Dedifferentiated amniotic fluid mesenchymal stem cell (primary cell): Measurements from ENCODE around the gene MEF2C.

ENCODE experiments used
- DNase-seq: peaks from one replicate; pipeline ENCODE4 v3.0.0-alpha.2; 2016; ENCODE audit errors: extremely low spot score

The MEF2C gene

DNA sequence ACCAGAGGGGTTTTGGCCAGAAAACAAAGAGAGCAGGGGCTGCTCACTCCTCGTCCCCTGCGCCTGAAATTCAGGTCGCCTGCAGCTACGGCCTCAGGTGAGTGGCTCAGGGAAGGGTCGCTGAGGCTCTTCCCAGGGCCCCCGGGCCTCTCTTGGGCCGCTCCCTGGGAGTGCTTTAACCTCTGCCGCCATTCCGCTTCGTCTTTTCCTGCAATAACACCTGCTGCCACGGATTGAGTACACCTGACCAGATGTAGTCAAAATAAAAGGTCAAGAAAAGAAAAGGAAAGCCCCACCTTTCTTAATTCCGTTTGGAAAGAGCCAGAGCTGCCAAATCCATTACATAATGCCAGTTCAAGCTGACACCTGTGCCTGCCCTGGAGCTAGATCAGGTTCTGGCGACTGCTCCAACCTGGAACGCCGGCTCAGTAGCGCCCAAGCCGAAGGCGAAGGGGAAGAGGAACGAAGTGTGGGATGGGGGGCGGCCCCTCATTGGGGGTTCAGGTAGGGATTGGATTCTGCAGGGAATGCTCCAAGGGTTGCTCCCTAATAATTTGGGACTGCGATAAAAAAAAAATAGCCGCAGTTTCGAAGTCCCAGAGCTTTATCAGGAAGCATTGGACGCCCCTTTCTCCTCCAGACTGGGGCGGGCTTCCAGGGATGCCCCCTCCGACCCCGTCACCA, 193.9 kb downstream of the MEF2C start:
- DNase-seq: no peak

DNA sequence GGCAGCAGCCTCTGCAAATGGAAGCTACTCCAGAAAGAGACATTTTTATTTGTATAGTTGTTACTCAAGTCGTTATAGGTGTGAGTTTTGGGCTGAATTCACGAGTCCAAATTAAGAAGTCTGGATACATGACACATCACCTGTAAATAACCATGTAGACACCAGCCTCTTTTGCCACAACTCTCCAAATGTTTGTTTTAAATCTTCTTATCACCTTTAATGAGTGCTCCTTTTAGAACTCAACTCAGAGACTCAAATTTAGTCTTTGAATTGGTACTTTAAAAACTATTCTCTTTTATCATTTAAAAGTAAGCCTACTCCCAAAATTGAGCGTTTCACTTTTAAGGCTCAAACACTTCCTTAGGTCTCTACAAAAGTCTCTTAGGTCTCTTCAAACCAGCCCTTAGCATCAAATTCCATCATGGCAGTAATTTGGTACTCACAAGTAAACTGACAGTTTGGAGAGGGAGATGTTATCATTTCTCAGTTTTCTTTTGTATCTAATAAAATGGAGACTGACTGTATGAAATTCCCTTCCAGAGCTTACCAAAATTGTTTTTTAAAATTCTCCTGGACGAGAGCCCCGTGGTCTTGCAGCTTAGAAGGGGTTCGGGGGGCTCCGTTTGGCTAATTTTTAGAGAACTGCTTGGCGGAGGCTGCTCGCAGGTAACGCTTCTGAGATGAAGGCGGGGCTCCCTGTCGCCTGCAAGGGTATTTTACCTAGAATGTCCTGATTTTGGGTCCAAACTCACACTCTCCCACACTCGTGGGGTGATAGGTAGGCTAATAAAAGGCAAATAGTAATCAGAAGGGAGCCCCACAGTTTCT, 194.6 kb downstream of the MEF2C start:
- DNase-seq: no peak

DNA sequence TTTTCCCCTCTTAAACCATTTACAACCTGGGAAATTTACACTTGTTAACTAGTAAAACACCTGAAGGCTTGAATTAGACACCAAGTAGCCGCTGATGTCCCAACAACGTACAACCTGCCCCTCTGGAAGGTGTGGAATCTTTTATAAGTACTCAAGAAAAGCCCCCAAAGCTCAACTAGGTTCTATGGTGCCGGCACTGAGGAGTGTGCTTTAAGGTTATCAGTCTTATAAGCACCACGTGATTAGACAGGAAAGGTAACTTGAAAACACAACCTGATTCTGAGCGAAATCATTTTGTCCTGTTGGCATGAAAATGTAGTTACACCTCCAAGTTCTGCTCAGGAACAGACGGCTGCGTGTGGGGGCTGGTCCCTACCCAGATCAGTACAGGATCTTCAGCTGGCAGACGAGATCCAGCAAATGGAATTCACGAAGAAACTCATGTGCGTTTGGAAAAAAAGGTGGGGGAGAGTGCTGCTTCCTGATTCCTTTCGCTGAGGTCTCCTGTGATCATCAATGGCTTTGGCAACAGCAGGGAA, 195.5 kb downstream of the MEF2C start:
- DNase-seq: no peak

DNA sequence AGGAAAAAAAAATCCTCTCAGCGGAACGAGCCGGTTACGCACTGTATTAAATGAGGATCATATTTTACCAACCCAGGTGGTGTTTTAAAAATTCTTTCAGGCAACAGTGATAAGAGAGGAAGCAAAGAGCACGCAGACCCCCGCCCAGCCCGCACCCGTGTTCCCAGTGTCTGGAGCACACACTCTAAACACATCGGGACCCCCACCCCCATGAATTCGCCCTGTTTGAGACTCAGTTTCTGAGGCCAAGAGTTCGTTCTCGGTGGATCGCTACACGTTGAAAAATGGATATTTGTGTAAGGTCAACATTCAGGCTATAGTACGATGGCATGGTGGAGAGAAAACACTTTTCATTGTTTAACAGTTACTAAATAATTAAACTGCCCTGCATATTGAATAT, 196.3 kb downstream of the MEF2C start:
- no peak for DNase-seq

DNA sequence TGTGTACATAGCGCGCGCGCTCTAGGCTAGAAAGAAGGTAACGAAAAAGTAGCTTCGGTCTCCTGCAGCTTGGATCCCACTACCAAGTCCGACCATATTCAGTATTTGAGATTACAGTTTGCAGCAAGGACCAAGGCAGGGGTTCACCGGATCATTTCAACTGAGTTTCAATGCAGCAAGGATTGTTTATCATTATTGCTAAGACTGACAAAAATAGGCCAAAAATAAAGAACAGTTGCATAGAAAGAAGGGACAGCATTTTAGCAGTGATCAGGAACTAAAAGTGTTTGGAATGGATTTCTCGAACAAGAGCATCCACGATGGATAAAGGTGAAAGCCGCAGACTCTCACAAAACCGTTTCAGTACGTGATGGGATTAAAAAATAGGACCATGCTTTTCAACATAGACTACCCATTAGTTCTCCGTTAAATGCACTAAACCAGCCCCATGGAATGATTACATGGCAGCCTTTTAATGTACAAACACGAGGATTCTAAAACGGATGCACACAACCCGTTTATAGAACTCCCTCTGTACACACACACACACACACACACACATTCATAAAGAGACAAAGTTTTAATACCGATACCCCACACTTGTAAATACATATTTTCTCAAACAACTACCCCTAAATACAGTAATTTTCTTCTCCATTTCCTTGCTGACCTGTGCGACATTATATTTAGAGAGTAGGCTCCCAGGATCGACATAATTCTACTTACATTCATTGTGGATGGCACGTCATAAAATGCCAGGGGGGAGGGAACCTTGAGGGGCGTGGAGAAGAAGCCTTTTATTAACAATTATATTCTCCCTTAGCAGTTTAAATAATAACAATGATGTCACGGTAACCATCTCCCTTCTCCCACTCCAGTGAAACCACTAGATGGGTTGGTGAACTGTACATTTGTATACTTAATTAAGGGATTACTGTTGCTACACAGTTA, 197.1 kb downstream of the MEF2C start:
- no peak for DNase-seq

DNA sequence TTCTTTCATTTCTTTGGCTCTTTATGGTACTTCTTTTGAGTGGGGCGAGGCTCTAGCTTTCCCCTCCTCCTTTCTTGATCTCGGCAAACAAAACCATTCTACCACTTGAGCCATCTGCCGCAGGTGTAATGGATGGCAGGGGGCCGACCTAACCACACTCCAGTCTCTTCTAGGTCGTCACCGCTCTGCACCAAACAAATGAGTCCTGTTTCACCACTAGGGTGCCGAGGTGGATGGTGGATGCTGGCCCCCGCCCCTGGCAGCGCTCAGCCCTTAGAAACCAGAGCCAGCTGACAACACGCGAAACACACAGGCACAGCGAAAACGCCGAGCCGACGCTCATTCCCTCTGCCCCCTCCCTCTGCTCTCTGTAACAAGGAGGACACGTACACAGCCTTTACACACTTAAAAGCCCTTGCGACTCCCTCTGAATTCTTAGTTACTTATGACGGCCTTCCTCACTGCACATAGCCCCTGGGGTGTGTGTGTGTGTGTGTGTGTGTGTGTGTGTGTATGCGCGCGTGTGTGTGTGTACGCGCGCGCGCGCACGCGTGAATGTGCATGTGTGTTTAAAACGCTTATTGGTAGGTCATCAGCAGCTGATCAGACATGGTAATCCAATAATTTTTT, 199.4 kb downstream of the MEF2C start:
- DNase-seq: no peak

DNA sequence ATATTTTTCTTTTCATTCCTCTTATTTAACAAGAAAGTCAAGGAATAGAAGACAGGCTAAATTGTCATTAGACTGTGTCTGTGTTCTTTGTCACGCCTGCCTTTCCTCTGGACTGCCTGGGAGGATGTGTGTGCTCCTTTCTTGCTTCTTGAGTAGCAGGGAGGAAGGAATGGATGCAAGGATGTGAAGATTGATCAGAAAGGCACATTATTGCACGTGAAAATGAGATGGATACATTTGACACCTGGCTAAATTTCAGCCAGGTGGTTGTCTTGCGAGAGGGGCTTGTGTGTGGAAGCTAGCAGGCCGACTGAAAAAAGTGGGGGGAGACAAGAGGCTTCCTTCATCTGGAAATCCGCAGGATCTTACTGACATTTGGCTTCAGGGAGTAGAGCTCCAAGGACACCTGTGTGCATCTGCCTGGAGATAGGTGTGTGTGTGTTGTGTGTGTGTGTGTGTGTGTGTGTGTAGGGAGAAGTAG, 200.1 kb downstream of the MEF2C start:
- no peak for DNase-seq

DNA sequence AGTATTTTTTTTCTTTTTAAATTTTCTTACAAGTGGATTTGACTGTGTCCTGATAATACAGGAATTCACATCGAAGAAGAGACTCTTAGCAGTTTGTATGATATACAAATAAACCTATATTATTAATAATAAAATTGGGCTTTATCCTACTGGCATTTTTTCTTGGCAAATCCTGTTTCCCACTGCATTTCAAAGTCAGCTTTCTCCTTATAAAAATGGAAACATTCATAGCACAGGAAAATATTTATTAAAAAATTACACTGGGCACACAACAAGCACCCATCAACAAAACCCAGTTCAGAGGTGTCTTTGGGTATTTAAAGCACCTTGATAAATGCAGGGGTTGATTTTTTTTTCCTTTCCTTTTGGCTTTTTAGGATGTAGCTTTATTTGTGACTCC, 200.9 kb downstream of the MEF2C start:
- no peak for DNase-seq

DNA sequence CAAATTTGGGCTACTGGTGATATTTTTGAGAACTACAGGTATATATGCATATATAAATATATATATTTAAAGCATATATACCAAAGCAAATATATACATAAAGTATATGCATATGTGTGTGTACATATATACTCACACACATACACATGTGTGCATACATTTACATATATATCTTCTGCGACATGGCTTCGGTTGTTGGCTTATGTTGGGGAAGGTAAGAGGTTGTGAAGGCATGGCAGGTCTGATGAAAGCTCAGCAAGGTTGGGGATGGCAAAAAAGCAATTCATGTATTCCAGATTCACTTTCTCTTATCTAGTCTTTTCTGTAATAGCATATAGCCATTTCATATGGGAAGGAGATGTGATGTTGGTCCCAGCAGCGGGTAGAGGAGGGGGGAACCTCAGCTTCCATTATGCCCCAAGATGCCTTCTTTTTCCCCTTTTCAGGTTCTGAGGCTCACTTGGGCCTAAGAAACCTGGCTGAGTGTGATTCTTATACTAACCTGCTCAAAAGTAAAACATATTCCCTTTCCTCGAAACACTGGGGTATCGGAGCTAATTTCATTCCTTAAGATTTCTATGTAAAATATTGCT, 201.7 kb downstream of the MEF2C start:
- no peak for DNase-seq

DNA sequence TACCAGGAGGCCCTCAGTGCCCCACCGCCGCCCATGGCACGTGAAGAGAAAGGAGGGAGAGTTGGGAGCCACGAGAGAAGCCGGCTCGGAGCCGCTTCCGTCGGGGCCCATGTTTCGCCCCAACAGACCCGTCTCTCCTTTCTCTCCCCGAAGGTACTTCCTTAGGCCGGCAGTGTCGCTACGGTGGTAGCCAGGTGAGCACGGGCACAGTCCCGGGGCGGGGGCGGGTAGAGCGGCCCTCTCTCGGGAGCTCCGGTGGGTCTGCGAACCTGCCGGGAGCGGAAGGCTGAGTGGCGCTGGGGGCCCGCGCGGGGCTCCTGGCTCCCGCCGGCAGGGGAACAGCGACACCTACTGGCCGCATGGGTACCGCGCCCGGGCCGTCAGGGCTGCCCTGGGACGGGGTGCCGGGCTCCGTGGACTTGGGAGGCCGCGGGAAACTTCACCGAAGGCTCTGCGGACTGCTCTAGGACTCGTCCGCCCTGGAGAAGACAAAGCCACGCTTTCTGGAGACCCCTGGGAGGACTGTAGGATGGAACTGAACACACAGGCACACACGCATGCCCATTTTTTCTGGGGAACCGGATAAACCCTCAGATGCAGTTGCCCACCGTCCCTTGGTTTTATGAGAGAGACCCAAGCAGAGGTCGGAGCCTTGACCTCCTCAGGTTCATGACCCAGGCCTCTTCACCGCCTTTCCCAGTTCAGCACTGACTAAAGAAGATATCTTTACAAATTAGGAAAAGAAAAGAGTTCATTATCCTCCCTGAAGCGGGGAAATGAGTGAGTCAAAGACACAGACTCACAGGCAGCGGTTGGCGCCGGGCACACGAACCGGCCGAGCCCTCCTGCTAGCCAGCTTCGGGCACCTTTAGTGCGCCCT, 202.5 kb downstream of the MEF2C start:
- DNase-seq: no peak

DNA sequence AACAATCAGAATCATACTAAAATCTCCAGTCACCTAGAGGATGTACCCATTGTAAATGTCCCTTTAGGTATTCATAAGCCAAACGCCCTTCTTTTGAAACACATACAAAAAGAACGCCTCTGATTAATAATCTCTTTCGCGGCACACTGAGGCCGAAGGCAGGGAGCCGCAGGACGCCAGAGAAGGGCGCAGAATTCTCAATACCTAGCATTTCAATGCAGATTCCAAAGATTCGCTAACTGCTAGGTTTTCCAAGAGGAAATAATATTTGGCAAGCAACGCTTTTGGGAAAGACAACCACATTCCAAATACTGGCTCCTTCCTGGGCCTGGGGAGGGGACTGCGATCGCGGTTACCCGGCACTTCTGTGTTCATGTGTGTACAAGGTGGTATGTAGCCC, 203.3 kb downstream of the MEF2C start:
- DNase-seq: no peak

DNA sequence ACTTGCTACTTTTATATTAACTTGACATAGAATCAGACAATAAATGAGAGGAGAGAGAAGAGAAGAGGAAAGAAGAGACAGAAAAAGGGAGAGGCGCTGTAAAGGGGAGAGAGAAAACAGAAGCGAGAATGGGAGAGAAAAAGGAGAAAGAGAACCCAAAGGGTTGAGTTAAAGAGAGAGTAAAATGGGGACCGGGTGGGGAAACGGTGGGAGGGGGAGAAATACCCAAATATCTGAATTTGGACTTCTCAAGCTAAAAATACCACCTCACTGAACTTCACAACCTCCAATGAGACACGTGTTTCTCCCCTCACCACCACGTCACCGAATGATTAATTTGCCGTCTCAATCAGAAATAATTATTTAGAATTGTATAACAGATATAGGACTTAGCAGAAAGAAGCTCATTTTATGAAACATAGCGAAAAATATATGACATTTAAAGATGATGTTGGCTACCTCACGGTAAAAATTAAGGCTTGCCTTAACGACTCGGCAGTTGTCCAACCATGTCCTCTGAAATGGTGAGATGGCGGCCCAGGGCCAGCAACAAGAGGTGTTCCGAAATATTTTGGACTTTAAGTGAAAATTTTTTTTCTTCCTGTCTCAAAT, 204.1 kb downstream of the MEF2C start:
- no peak for DNase-seq

DNA sequence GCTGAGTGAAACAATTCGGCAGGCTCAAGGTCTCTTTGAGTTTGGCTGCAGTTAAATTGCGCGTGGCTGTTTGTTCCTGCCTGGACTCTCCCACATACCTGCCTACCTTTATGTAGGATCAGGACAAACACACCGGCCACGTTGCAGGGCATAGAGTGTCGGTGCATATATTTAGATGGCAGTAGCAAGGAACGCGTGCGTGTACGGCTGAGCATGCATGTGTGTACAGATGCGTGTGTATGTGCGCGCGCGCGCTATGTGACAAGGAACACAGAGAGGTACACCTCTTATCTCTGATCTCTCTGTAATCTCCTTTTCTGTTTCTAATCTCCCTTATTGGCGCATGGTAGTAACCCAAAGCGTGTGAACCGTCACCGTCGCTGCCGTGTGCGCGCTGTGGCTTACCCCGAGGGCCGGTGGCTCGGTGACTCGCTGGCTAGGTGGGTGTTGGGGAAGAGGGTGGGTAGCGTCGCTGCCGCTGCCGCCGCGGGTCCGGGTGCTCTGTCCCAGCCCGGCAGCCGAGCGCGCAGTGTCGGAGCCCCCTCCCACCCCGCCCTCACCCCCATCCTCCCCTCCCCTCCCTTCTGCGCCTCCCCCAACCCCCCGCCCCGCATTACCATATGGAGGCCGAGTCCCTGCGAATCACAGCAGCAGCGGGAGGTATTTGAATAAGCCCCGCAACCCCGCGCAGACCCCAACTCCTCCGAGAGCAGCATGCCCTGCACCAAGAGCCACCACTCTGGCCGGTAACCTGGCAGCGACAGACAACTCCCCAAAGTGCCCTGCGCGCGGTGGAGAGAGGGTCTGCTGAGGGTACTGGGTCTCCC, 204.8 kb downstream of the MEF2C start:
- DNase-seq: no peak

DNA sequence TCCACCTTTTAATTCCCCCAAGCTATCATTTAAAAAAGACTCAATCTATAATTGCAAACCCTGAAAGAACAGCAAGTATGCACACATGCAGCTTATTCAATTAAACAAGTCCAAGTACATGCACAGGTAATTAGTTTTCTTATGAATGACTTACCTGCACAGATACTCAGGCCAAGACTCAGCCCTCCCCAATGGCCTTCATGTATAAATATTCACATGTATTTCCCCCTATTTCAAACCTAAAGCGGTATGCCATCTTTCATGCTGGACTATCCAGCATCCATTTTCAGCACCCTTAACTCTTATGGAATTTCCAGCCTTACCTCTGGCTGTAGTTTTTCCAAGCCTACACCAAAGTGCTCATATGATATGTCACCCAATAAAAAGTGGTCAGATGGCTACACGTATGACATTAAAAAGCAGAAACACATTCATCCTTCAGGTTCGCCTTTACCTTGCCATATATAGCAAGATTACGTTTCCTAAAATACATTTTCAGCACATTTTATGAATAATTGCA, 205.5 kb downstream of the MEF2C start:
- no peak for DNase-seq

DNA sequence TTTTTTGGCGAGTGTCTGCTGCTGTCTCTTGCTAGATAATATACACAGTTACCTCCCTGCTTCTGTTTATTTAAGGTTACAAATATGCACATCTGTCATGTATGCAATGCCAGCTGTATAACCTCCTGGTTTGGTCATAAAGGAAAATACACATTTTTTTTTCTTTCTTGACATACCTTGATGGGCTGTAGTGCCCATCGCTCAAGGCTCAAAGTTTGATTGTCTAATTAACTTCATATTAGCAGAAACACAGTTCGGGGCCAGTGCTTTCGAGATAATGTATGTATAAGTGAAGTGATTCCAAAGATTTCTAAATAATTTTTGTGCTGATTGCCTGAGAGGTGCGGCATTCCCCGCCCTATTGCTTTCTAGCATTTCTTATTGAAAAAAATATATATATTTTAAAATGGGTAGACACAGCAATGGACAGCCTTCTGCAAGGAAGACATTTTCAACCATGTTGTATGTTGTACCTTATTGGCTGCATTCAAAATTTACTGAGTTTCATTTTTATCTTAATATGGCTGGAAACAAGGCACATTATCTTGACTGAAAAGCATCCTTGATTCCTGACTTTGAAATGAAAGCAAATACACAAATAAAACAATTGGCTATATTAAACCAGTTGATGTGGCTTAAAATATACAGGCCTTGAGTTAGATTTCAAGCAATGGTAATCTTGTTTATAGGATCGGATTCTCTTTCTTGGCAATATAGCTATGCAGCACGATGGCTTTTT, 206.2 kb downstream of the MEF2C start:
- DNase-seq: no peak

DNA sequence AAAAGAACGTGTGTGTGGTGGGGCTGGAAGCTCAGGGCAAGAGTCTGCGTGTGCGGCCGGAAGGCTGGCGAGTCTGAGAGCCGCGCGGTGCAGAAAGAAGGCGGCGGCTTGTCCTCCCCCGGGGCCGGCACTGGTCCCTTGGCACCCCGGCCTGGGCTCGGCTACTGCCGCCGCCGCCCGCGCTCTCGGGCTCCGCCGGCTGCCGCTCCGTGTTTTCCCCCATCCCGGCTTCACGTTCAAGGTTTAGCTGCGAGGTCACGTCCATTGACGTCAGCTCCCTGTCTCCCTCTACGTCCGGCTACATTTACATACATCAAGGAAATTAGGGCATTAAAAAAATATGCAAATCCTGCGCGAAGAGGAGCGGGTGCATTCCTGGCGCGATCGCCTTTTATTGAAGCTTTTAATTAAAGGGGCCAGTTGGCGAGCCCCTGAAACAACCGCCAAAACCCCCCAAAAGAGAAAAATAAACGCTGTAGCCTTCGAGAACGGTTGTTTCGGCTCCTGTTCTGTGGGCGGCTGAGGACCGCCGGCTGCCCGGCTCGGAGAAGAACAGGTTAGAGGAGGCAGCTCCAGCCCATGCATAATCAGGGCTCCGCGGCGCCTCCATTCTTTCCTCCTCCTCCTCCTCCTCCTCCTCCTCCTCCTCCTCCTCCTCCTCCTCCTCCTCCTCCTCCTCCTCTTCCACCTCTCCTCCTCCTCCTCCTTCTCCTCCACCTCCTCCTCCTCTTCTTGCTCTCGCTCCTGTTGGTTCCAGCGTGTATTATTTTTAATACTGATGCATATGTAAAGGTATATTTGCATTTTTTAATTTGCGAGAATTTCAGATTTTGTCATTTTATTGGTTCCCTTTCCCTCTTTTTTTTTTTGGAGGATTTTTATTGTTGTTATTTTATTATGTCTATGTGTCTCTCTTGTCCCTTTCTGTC, 207.0 kb downstream of the MEF2C start:
- no peak for DNase-seq
